IPS DF 6.9 (cell line): ENCODE measurements around the gene CCDC13.

Experiments
- DNase-seq: peaks from one replicate; pipeline ENCODE4 v3.0.0-alpha.2; 2013; ENCODE audit warnings: low read depth, low spot score
- H3K27ac ChIP-seq: one replicate; pipeline ENCODE4 v1.5.1; 2013; ENCODE audit warnings: low read length, control low read depth
- H3K27me3 ChIP-seq: 2 replicates; pipeline ENCODE4 v1.6.1; 2013; ENCODE audit warnings: mild to moderate bottlenecking, low read length; ENCODE audit not compliant: control insufficient read depth, insufficient read depth
- H3K36me3 ChIP-seq: 2 replicates; pipeline ENCODE4 v1.6.1; 2013; ENCODE audit warnings: low read length; ENCODE audit not compliant: control insufficient read depth, insufficient read depth
- H3K4me1 ChIP-seq: 2 replicates; pipeline ENCODE4 v1.6.1; 2013; ENCODE audit warnings: low read length; ENCODE audit not compliant: control insufficient read depth, insufficient read depth
- H3K4me3 ChIP-seq: 2 replicates; pipeline ENCODE4 v1.5.1; 2013; ENCODE audit warnings: mild to moderate bottlenecking, low read length
- H3K9me3 ChIP-seq: 2 replicates; pipeline ENCODE4 v1.6.1; 2013; ENCODE audit warnings: low read length, inconsistent platforms; ENCODE audit not compliant: control insufficient read depth, insufficient read depth
- WGBS: extraction: QIAGEN DNeasy Blood & Tissue Kit; methylation state at CpG from one replicate; pipeline ENCODE4 v1.1.7; 2013; ENCODE audit warnings: mixed read lengths, missing lambda C conversion rate; ENCODE audit not compliant: insufficient read length, insufficient coverage; 5-methylcytosine and 5-hydroxymethylcytosine counted together

The CCDC13 gene

GRCh38 chr3:42725454-42725853 is 47.6 kb downstream of the CCDC13 start:
- no peak overlapping the region for H3K4me3 ChIP-seq
- DNase-seq, result no peak
- no CpG with 5 or more reads among the region's 2 CpGs for WGBS
- H3K9me3 ChIP-seq, result no peaks in the 10 kb centered on the region
- peaks cover 2% of the 10 kb centered on the region; the same call in 1 of the 2 replicates for H3K4me1 ChIP-seq
- H3K36me3 ChIP-seq, result no peaks in the 10 kb centered on the region
- no peaks in the 10 kb centered on the region for H3K27me3 ChIP-seq
- no peak overlapping the region for H3K27ac ChIP-seq

GRCh38 chr3:42723219-42723618 is 49.8 kb downstream of the CCDC13 start:
- no peak overlapping the region for H3K27ac ChIP-seq

More at GRCh38 chr3:42723219-42723618, 49.8 kb downstream of the CCDC13 start:
- Histone ChIP-seq H3K4me3 (no peak overlapping the region), H3K27me3 (no peaks in the 10 kb centered on the region), H3K36me3 (no peaks in the 10 kb centered on the region), H3K4me1 (peaks cover 2% of the 10 kb centered on the region; the same call in 1 of the 2 replicates), H3K9me3 (no peaks in the 10 kb centered on the region)
- WGBS, result no CpG with 5 or more reads among the region's 2 CpGs
- DNase-seq, result no peak
